Activated CD8-positive, alpha-beta T cell treated with anti-CD3 and anti-CD28 coated beads, Interleukin-2, amount 10 ng/mL, durations not matched to agents 7 days and 5 days (primary cell): Measurements from ENCODE around the gene RABAC1. TPM values are rescaled to one million over a fixed set of nuclear protein-coding genes. Genes with fewer than 3 reads are reported as not detected.
"Not testable (repeated sequence)": the region's sequence is repeated elsewhere in the genome, so short reads cannot be mapped to it uniquely, and the experiment has no call there.

Experiments
- ATAC-seq: fragments of 150-1000 bp; cut with Tn5 transposase; one replicate; pipeline ENCODE4 v1.10.0; 2021; ENCODE audit warnings: moderate library complexity
- CTCF ChIA-PET: fragments of 350-600 bp; sonication (Branson Sonifier 250); formaldehyde crosslinking; loops from one replicate; lab custom pipeline; 2021; ENCODE audit warnings: antibody characterized with exemption; lab: Charles Lee
- POLR2A ChIA-PET: fragments of 350-600 bp; sonication (Branson Sonifier 250); formaldehyde crosslinking; loops from one replicate; lab custom pipeline; 2021; ENCODE audit warnings: antibody characterized with exemption; lab: Charles Lee
- DNase-seq: peaks from one replicate; pipeline ENCODE4 v3.0.0-alpha.2; 2020
- H3K27ac Mint-ChIP-seq: one replicate; pipeline ENCODE4 v1.8.0; 2021; ENCODE audit warnings: mild to moderate bottlenecking, mixed read lengths
- H3K27me3 Mint-ChIP-seq: one replicate; pipeline ENCODE4 v1.8.0; 2021; ENCODE audit warnings: low read depth, mixed read lengths
- H3K36me3 Mint-ChIP-seq: one replicate; pipeline ENCODE4 v1.8.0; 2021; ENCODE audit warnings: low read depth, mixed read lengths
- H3K4me1 Mint-ChIP-seq: one replicate; pipeline ENCODE4 v1.8.0; 2021; ENCODE audit warnings: low read depth, mixed read lengths
- H3K4me3 Mint-ChIP-seq: one replicate; pipeline ENCODE4 v1.8.0; 2021; ENCODE audit warnings: mild to moderate bottlenecking, mixed read lengths
- H3K9me3 Mint-ChIP-seq: one replicate; pipeline ENCODE4 v1.8.0; 2022; ENCODE audit warnings: mixed read lengths; ENCODE audit not compliant: insufficient read depth
- total RNA-seq, 2 experiments: library from RNA; stranded (reverse); gene quantifications; one replicate each; pipeline ENCODE4 v1.2.3, GENCODE V29; 2021

RABAC1 gene
- total RNA-seq, 2 experiments from 2014 or later: 63.0 to 63.4 TPM

DNA sequence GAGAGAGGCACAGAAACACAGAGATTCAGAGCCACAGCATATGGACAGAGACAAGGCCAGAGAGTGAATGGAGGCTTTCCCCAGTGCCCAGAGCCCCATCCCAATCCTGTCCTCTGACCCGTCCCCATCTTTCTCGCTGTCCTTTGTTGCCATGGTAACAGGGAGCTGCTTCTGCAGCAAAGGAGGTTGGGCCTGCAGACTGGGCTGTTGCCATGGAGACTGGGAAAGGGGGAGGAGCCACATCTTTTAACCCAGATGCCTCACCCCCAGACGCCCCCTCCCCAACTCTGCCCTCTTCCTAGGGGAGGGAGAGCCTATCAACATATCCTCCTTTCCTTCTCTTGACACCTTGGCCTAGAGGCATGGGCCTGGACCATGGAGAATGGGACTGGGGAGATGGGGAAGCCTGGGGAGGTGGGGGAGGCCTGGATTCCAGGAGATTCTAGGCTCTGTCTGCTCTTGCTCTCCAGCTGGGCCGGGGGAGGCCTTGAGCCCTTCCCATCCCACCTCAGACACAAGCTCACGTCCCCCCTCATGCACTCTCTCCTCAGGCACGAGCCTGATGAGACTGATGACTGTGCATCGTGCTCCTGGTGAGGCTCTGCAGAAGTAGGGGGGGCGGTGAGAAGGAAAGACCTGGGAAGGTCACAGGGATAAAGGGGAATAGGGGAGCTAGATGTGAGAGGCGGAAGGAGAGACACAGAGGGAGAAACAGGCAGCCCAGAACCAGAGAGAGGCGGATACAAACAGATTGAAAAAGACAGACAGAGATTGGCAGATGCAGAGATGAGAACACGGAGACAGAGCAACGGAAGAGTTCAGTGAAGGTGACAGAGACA is 37.1 kb upstream of the RABAC1 start:
- H3K36me3 Mint-ChIP-seq: no peaks in the 10 kb centered on the region

DNA sequence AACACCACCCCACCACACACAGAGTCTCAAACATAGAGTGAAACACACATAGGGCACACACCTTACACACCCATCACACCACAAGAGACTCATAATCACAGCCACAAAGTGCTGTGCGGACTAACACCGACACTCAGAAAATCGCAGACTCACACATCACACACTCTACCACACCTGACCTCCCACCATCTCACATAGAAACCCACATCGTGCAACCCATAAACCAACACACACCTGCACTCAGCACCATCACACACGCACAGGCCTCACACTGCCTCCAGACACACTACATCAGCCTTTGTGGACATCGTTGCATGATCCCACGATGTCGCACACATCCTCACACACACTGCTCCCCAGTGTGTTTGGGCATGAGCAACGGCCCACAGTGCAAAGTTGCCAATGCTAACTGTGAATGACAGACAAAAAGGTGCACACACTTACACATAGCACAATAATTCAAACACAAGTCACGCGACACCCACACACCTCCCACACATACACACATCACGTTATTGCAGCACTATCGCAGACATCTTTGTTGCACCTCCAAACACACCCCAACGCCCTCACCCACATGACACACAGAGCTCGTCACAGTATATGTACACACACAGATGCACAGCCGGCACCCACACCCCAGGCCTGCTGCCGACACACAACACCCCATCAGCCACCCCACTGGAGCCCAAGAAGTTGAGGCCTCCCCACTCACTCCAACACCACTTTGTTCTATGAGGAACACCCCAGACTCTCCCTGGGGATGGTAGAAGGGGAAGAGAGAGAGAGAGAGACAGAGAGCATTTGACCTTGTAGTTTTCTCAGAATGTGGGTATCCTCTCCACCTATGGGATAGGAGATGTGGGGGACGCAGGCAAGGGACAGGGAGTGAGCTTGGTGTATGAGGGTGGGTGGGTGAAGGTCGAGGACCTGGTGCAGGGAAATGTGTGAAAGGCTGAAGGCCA is 36.2 kb upstream of the RABAC1 start:
- Mint-ChIP-seq H3K9me3 (no peaks in the 10 kb centered on the region), H3K27me3 (peaks cover 53% of the 10 kb centered on the region), H3K4me3 (no peak overlapping the region), H3K27ac (no peak overlapping the region), H3K36me3 (no peaks in the 10 kb centered on the region), H3K4me1 (peaks cover 22% of the 10 kb centered on the region)
- POLR2A ChIA-PET: no interaction called here
- no peak for DNase-seq
- no peak for ATAC-seq
- CTCF ChIA-PET: no interaction called here

More for the DNA sequence above, 37.1 kb upstream of the RABAC1 start:
- Mint-ChIP-seq H3K4me1 (peaks cover 22% of the 10 kb centered on the region), H3K27ac (no peak overlapping the region), H3K4me3 (no peak overlapping the region), H3K27me3 (peaks cover 62% of the 10 kb centered on the region), H3K9me3 (no peaks in the 10 kb centered on the region)
- ATAC-seq (no peak), DNase-seq (no peak)
- CTCF ChIA-PET: interaction anchor here (1.4 kb wide), 1 partner anchor 39 kb away, joined by 6 read pairs; no protein-coding TSS in a partner anchor
- POLR2A ChIA-PET: no interaction called here

DNA sequence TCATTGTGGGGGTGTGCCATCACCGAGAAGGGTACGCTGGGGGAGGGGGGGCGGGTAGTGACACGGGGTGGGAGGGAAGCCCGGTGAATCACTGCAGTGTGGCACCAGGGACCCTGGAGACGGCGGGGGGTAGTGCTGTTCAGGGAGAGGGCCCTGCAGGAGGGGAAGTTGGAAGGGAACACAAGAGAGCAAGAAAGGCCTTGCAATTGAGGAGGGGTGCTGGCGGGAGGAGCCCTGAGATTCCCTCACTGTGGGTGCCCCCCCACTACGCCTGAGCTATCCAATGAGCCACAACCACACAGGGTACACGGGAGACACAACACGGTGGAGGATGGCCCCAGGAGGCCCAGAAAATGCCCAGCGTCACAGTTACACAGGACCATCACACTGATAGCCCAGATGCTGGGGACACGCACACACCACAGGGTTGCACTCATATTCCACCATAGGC is 35.4 kb upstream of the RABAC1 start:
- Mint-ChIP-seq H3K4me3 (peak overlapping the region; percentile 10), H3K9me3 (no peaks in the 10 kb centered on the region), H3K27ac (no peak overlapping the region), H3K36me3 (no peaks in the 10 kb centered on the region), H3K27me3 (peaks cover 46% of the 10 kb centered on the region), H3K4me1 (peaks cover 22% of the 10 kb centered on the region)
- CTCF ChIA-PET: no interaction called here
- DNase-seq (peak; percentile 30), ATAC-seq (no peak)
- POLR2A ChIA-PET: no interaction called here

- peaks cover 41% of the 10 kb centered on the region for H3K27me3 Mint-ChIP-seq
- POLR2A ChIA-PET: interaction anchor here (0.6 kb wide), 1 partner anchor 1988 kb away, joined by 3 read pairs; no protein-coding TSS in a partner anchor
- ATAC-seq (peak; percentile 82), DNase-seq (peak; percentile 65)
- H3K36me3 Mint-ChIP-seq: no peaks in the 10 kb centered on the region
- H3K4me1 Mint-ChIP-seq: peaks cover 19% of the 10 kb centered on the region
- peak within 1 kb of the TSS; percentile 71 for H3K4me3 Mint-ChIP-seq
- CTCF ChIA-PET: interaction anchor here (1.2 kb wide), 2 partner anchors 16 to 41 kb away, joined by 3 to 4 read pairs; no protein-coding TSS in a partner anchor
- H3K27ac Mint-ChIP-seq: peak within 1 kb of the TSS; percentile 56
- H3K9me3 Mint-ChIP-seq: no peaks in the 10 kb centered on the region
Measured at GRCh38 chr19:41993612-41994483, 34.7 kb upstream of the RABAC1 start, which contains the start of gene ATP1A3. Gene ATP1A3, minus strand, starts transcription at chr19:41994230. Its CDS starts 154 bp downstream, at chr19:41994076.

- H3K9me3 Mint-ChIP-seq, DNase-seq, H3K36me3 Mint-ChIP-seq, H3K4me3 Mint-ChIP-seq, ATAC-seq, CTCF ChIA-PET, H3K27ac Mint-ChIP-seq: not testable (repeated sequence)
- Mint-ChIP-seq H3K27me3 (peaks cover 32% of the 10 kb centered on the region), H3K4me1 (peaks cover 10% of the 10 kb centered on the region)
- POLR2A ChIA-PET: interaction anchor here (0.6 kb wide), 1 partner anchor 27 kb away, joined by 3 read pairs; no protein-coding TSS in a partner anchor
Measured at GRCh38 chr19:41991925-41992569, 32.9 kb upstream of the RABAC1 start.

- Mint-ChIP-seq H3K27me3 (peaks cover 24% of the 10 kb centered on the region), H3K9me3 (no peaks in the 10 kb centered on the region), H3K27ac (no peak overlapping the region), H3K4me3 (no peak overlapping the region), H3K36me3 (no peaks in the 10 kb centered on the region), H3K4me1 (peaks cover 6% of the 10 kb centered on the region)
- ChIA-PET POLR2A (no interaction called here), CTCF (no interaction called here)
- DNase-seq (no peak), ATAC-seq (no peak)
Measured at GRCh38 chr19:41991025-41991424, 31.9 kb upstream of the RABAC1 start.

- CTCF ChIA-PET: no interaction called here
- H3K27me3 Mint-ChIP-seq: peaks cover 20% of the 10 kb centered on the region
- no peak for ATAC-seq
- DNase-seq: no peak
- no peak overlapping the region for H3K27ac Mint-ChIP-seq
- no peak overlapping the region for H3K4me3 Mint-ChIP-seq
- H3K4me1 Mint-ChIP-seq: peaks cover 6% of the 10 kb centered on the region
- POLR2A ChIA-PET: no interaction called here
- no peaks in the 10 kb centered on the region for H3K9me3 Mint-ChIP-seq
- H3K36me3 Mint-ChIP-seq: no peaks in the 10 kb centered on the region
Measured at GRCh38 chr19:41990615-41991014, 31.5 kb upstream of the RABAC1 start.

DNA sequence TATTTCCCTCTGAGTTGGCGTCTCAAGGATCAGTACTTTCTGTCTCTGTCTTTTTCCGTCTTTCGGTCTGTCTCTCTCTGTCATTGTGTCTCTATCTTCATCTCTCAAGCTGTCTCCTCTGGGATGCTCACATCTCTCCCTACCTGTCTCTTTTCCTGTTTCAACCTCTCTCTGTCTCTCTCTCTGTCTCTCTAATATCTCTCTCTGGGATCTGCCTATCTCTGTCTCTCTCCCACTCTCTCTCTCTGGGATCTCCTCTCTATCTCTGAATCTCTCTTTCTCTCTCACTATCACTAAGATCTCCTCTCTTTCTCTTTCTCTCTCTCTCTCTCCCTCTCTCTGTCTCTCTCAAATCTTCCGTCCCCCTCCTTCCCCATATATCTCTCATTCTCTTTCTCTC is 30.9 kb upstream of the RABAC1 start:
- ATAC-seq: no peak
- H3K36me3 Mint-ChIP-seq: no peaks in the 10 kb centered on the region
- ChIA-PET POLR2A (no interaction called here), CTCF (no interaction called here)
- H3K27me3 Mint-ChIP-seq: peaks cover 14% of the 10 kb centered on the region
- no peak overlapping the region for H3K27ac Mint-ChIP-seq
- H3K4me3 Mint-ChIP-seq: no peak overlapping the region
- H3K9me3 Mint-ChIP-seq: no peaks in the 10 kb centered on the region
- H3K4me1 Mint-ChIP-seq: peaks cover 6% of the 10 kb centered on the region
- no peak for DNase-seq

- ChIA-PET POLR2A (no interaction called here), CTCF (interaction anchor here (1.1 kb wide), 1 partner anchor 196 kb away, joined by 3 read pairs; no protein-coding TSS in a partner anchor)
- H3K4me3 Mint-ChIP-seq: no peak overlapping the region
- H3K27me3 Mint-ChIP-seq: peaks cover 8% of the 10 kb centered on the region
- no peaks in the 10 kb centered on the region for H3K36me3 Mint-ChIP-seq
- H3K9me3 Mint-ChIP-seq: no peaks in the 10 kb centered on the region
- DNase-seq (no peak), ATAC-seq (no peak)
- no peak overlapping the region for H3K27ac Mint-ChIP-seq
- peaks cover 6% of the 10 kb centered on the region for H3K4me1 Mint-ChIP-seq
Measured at GRCh38 chr19:41988947-41989346, 29.8 kb upstream of the RABAC1 start.

DNA sequence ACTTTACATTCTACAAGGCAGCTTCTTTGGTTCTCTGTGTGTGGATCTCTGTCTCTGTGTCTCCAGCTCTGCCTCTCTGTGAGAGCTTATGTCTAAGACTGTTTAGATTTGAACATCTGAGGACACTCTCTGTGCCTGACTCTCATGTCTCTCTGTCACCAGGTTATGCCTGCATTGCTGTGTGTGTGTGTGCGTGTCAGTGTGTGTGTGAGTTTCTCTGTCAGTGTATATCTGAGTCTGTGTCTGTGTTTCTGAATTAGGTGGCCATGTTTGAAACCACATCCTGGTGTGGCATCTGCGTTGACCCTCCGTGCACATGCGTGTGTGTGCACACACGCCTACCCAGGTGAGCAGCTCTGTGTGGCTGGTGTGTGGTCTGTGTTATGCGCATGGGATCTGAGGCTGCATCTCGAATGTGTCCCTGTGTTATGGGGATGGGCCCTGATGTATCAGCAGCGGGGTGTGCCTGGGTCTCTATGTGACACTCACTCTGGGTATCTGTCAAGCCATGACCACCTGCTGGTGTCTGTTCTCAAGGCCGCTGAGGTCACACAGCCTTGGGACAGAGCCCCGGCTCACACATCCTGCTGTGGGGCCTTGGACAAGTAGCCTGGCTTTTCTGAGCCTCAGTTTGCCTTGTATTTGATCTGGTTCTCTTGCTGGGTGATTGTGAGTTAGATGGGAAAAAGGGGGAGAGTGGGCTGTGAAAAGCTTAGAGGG is 28.2 kb upstream of the RABAC1 start:
- Mint-ChIP-seq H3K4me1 (no peaks in the 10 kb centered on the region), H3K36me3 (no peaks in the 10 kb centered on the region), H3K27me3 (no peaks in the 10 kb centered on the region), H3K9me3 (no peaks in the 10 kb centered on the region), H3K27ac (no peak overlapping the region), H3K4me3 (no peak overlapping the region)
- no peak for DNase-seq
- POLR2A ChIA-PET: no interaction called here
- ATAC-seq: no peak
- CTCF ChIA-PET: no interaction called here
